ENCODE measurements around the gene FPGS. TPM values are rescaled to one million over a fixed set of nuclear protein-coding genes. Genes with fewer than 3 reads are reported as not detected.
"Not testable (repeated sequence)": the region's sequence is repeated elsewhere in the genome, so short reads cannot be mapped to it uniquely, and the experiment has no call there.

Gene FPGS
- 44.4 TPM for total RNA-seq

GRCh38 chr9:127802576-127803443, at the start of gene FPGS:
Gene FPGS, plus strand, starts transcription at chr9:127802882. Its CDS starts 43 bp downstream, at chr9:127802925.
- Histone ChIP-seq H3K27me3 (ENCODE audit: insufficient read depth, low read length) (no peaks in the 10 kb centered on the region), H3K9me3 (ENCODE audit: low read depth, low read length) (no peaks in the 10 kb centered on the region), H3K4me1 (ENCODE audit: insufficient read depth, low read length) (peaks cover 32% of the 10 kb centered on the region), H3K4me3 (ENCODE audit: low read length) (peak within 1 kb of the TSS; percentile 60)

- Histone ChIP-seq H3K27me3 (ENCODE audit: insufficient read depth, low read length) (no peaks in the 10 kb centered on the region), H3K4me1 (ENCODE audit: insufficient read depth, low read length) (no peaks in the 10 kb centered on the region), H3K4me3 (ENCODE audit: low read length) (no peak overlapping the region), H3K9me3 (ENCODE audit: low read depth, low read length) (no peaks in the 10 kb centered on the region)
Measured at GRCh38 chr9:127753148-127753547, 49.5 kb upstream of the FPGS start.

GRCh38 chr9:127753622-127754021, 49.1 kb upstream of the FPGS start:
- H3K4me1 ChIP-seq (ENCODE audit: insufficient read depth, low read length) = no peaks in the 10 kb centered on the region
- no peaks in the 10 kb centered on the region for H3K9me3 ChIP-seq (ENCODE audit: low read depth, low read length)

GRCh38 chr9:127754099-127755060, 48.3 kb upstream of the FPGS start:
- no peaks in the 10 kb centered on the region for H3K9me3 ChIP-seq (ENCODE audit: low read depth, low read length)
- H3K4me3 ChIP-seq (ENCODE audit: low read length) = no peak overlapping the region
- H3K27me3 ChIP-seq (ENCODE audit: insufficient read depth, low read length) = no peaks in the 10 kb centered on the region
- no peaks in the 10 kb centered on the region for H3K4me1 ChIP-seq (ENCODE audit: insufficient read depth, low read length)

More at GRCh38 chr9:127753622-127754021, 49.1 kb upstream of the FPGS start:
- Histone ChIP-seq H3K27me3 (ENCODE audit: insufficient read depth, low read length) (no peaks in the 10 kb centered on the region), H3K4me3 (ENCODE audit: low read length) (no peak overlapping the region)

- no peaks in the 10 kb centered on the region for H3K27me3 ChIP-seq (ENCODE audit: insufficient read depth, low read length)
- H3K9me3 ChIP-seq (ENCODE audit: low read depth, low read length) = no peaks in the 10 kb centered on the region
- no peaks in the 10 kb centered on the region for H3K4me1 ChIP-seq (ENCODE audit: insufficient read depth, low read length)
- no peak overlapping the region for H3K4me3 ChIP-seq (ENCODE audit: low read length)
Measured at GRCh38 chr9:127755061-127756060, 47.3 kb upstream of the FPGS start.

- no peaks in the 10 kb centered on the region for H3K4me1 ChIP-seq (ENCODE audit: insufficient read depth, low read length)
- H3K27me3 ChIP-seq (ENCODE audit: insufficient read depth, low read length) = no peaks in the 10 kb centered on the region
- no peak overlapping the region for H3K4me3 ChIP-seq (ENCODE audit: low read length)
- H3K9me3 ChIP-seq (ENCODE audit: low read depth, low read length) = no peaks in the 10 kb centered on the region
Measured at GRCh38 chr9:127756233-127756632, 46.4 kb upstream of the FPGS start.

GRCh38 chr9:127756776-127757175, 45.9 kb upstream of the FPGS start:
- not testable (repeated sequence) for H3K4me3 ChIP-seq (ENCODE audit: low read length); H3K27me3 ChIP-seq (ENCODE audit: insufficient read depth, low read length)

GRCh38 chr9:127758843-127759242, 43.8 kb upstream of the FPGS start:
- Histone ChIP-seq H3K4me1 (ENCODE audit: insufficient read depth, low read length) (peaks cover 18% of the 10 kb centered on the region), H3K4me3 (ENCODE audit: low read length) (no peak overlapping the region)

More at GRCh38 chr9:127756776-127757175, 45.9 kb upstream of the FPGS start:
- not testable (repeated sequence) for H3K9me3 ChIP-seq (ENCODE audit: low read depth, low read length); H3K4me1 ChIP-seq (ENCODE audit: insufficient read depth, low read length)

GRCh38 chr9:127761061-127761460, 41.6 kb upstream of the FPGS start:
- no peaks in the 10 kb centered on the region for H3K27me3 ChIP-seq (ENCODE audit: insufficient read depth, low read length)
- H3K4me1 ChIP-seq (ENCODE audit: insufficient read depth, low read length) = peaks cover 26% of the 10 kb centered on the region
- H3K9me3 ChIP-seq (ENCODE audit: low read depth, low read length) = no peaks in the 10 kb centered on the region

More at GRCh38 chr9:127758843-127759242, 43.8 kb upstream of the FPGS start:
- no peaks in the 10 kb centered on the region for H3K9me3 ChIP-seq (ENCODE audit: low read depth, low read length)
- no peaks in the 10 kb centered on the region for H3K27me3 ChIP-seq (ENCODE audit: insufficient read depth, low read length)

GRCh38 chr9:127761491-127761956, 41.2 kb upstream of the FPGS start:
- Histone ChIP-seq H3K27me3 (ENCODE audit: insufficient read depth, low read length) (no peaks in the 10 kb centered on the region), H3K9me3 (ENCODE audit: low read depth, low read length) (no peaks in the 10 kb centered on the region), H3K4me1 (ENCODE audit: insufficient read depth, low read length) (peaks cover 31% of the 10 kb centered on the region), H3K4me3 (ENCODE audit: low read length) (no peak overlapping the region)

More at GRCh38 chr9:127761061-127761460, 41.6 kb upstream of the FPGS start:
- no peak overlapping the region for H3K4me3 ChIP-seq (ENCODE audit: low read length)

GRCh38 chr9:127762111-127762676, 40.5 kb upstream of the FPGS start:
- Histone ChIP-seq H3K4me3 (ENCODE audit: low read length) (no peak overlapping the region), H3K4me1 (ENCODE audit: insufficient read depth, low read length) (peaks cover 38% of the 10 kb centered on the region), H3K9me3 (ENCODE audit: low read depth, low read length) (no peaks in the 10 kb centered on the region), H3K27me3 (ENCODE audit: insufficient read depth, low read length) (no peaks in the 10 kb centered on the region)

- no peaks in the 10 kb centered on the region for H3K27me3 ChIP-seq (ENCODE audit: insufficient read depth, low read length)
- H3K4me1 ChIP-seq (ENCODE audit: insufficient read depth, low read length) = peaks cover 54% of the 10 kb centered on the region
Measured at GRCh38 chr9:127763918-127764384, 38.7 kb upstream of the FPGS start.

GRCh38 chr9:127765418-127765817, 37.3 kb upstream of the FPGS start:
- no peak overlapping the region for H3K4me3 ChIP-seq (ENCODE audit: low read length)
- H3K4me1 ChIP-seq (ENCODE audit: insufficient read depth, low read length) = peaks cover 69% of the 10 kb centered on the region
- no peaks in the 10 kb centered on the region for H3K9me3 ChIP-seq (ENCODE audit: low read depth, low read length)
- H3K27me3 ChIP-seq (ENCODE audit: insufficient read depth, low read length) = no peaks in the 10 kb centered on the region

More at GRCh38 chr9:127763918-127764384, 38.7 kb upstream of the FPGS start:
- Histone ChIP-seq H3K9me3 (ENCODE audit: low read depth, low read length) (no peaks in the 10 kb centered on the region), H3K4me3 (ENCODE audit: low read length) (no peak overlapping the region)
